Inferior parietal cortex (tissue), 1 donor: Measurements from ENCODE around the gene NACC1.
A peak's percentile ranks its signal among the peaks of the same experiment; 100 is the strongest.
"Not testable (repeated sequence)": the region's sequence is repeated elsewhere in the genome, so short reads cannot be mapped to it uniquely, and the experiment has no call there.

Source experiments
- DNase-seq: peaks from one replicate; pipeline ENCODE4 v3.0.0-alpha.2; 2016; ENCODE audit errors: extremely low spot score

NACC1 gene

GRCh38 chr19:13146763-13147563 lies 28.9 kb downstream of the NACC1 start:
- DNase-seq: no peak

DNA sequence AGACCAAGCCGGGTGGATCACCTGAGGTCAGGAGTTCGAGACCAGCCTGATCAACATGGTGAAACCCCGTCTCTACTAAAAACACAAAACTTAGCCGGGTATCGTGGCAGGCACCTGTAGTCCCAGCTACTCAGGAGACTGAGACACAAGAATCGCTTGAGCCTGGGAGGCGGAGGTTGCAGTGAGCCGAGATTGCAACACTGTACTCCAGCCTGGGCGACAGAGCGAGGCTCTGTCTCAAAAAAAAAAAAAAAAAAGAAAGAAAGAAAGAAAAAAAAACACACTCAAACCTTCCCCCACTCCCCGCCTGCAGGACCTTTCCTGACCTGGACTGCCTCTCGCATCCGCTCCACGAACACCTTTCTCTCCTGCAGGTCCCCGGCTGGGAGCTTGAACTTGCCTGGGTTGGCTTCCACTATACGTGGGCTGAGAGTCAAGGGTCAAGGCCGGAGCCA lies 31.1 kb downstream of the NACC1 start:
- not testable (repeated sequence) for DNase-seq

DNA sequence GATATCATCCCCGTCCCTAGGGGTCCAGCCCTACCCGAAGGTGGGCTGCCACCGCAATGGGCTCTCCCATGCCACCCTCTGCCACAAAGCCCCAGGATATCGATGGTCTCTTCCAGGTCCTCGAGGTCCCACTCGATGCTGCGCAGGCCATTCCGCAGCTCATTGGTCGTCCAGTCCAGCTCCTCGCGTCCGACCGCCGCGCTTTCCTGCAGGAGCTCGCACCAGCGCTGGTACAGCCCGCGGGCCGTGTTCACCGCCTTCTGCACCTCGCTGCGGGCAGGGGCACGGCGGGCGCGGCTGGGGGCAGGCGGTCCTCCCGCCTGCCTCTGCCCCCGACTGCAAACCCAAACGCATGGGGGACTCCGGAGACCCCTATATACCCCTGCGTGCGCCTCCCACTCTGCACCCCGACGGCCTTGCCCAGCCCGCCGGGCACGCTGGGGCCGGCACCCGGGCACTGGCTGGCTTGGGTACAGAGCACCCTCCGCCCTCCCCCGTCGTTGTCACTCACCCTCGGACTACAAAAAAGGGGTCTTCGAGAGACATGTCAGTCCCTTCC lies 31.6 kb downstream of the NACC1 start:
- DNase-seq: no peak

- DNase-seq: peak; percentile 97
These were observed 32.3 kb downstream of the NACC1 start, which contains the start of the genes IER2 and STX10 for GRCh38 chr19:13150187-13150930. Gene IER2 (plus strand): TSS chr19:13150411. CDS start chr19:13153187, 2,776 bp downstream. Gene STX10 (minus strand): TSS chr19:13150375. CDS start chr19:13150173, 202 bp downstream.

DNA sequence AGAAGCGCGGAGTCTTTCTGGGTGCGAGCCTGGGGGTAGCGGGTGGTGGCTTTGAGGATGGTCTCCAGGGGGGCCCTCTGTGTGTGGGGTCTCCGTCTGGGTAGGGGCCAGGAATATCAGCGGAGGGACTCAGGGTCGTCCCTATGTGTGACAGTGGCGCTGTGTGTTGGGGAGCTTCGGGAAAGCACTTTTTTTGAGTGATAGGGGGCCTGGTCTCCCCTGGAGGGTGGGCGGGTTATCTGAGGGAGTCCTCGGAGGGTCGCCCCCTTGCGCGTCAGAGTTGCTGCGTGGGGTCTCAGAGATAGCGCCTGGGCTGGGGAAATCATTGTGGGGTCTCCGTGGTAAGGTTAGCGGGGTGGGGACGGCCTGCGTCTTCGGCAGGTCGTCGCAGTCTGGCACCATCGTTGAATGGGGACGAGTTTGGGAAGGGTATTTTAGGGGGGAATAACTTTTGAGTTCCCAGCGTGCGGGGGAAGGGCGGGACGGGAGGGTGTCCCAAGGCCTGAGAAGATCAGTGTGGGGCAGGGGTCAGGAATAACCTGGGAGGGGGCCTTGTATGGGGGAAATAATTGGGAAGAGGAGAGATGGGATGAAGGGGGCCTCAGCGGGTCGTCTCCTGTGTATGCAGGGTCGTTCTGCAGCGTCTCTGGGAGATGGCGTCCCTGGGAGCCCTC lies 33.0 kb downstream of the NACC1 start:
- DNase-seq: no peak

DNA sequence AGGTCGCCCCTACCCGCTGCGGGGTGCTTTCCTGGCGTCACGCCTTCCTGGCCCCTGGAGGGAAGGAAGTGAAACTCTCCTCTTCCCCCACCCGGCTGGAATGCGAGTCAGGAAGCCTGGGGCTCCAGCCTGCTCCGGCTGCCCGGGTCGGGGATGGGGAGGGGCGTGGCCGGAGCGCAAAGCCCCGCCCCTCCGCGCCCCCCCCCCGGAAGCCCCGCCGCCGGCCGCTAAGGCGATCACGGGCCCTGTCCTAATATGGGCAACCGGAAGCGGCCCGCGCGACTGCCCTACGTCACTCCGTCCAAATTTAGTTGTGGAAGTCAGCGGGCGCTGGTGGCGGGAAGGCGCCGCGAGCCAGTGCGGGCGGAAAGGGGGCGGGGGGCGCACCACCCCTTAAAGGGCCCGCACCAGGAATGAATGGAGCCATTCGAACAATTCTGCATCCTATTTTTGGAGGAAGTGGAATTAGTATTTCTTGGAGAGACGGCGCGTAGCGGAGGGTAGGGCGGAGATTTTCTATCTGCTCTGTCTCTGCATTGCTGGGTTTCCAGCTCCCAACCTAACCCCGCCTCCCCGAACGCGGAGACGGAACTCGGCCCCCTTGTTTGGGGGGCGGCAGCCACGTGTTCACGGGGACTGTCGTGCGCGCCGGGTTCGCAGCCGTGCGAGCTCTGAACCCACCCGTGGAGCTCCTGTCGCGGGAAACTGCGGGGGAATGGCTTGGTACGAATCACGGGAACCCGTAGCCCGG lies 33.7 kb downstream of the NACC1 start:
- peak; percentile 97 for DNase-seq

GRCh38 chr19:13152356-13152973 lies 34.4 kb downstream of the NACC1 start:
- DNase-seq: peak; percentile 50

DNA sequence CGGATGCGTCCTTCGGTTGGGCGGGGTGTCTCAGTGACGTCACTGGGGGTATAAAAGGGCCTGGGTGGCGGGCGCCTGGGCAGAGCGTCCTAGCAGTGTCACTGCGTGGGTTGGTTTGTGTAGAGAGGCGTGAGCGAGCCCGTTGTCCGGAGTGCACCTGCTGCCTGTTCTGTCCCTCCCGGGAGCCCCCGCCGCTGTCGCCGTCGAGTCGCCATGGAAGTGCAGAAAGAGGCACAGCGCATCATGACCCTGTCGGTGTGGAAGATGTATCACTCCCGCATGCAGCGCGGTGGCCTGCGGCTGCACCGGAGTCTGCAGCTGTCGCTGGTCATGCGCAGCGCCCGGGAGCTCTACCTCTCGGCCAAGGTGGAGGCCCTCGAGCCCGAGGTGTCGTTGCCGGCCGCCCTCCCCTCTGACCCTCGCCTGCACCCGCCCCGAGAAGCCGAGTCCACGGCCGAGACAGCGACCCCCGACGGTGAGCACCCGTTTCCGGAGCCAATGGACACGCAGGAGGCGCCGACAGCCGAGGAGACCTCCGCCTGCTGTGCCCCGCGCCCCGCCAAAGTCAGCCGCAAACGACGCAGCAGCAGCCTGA lies 35.0 kb downstream of the NACC1 start:
- peak; percentile 97 for DNase-seq

GRCh38 chr19:13153569-13154240 lies 35.6 kb downstream of the NACC1 start:
- DNase-seq: no peak

DNA sequence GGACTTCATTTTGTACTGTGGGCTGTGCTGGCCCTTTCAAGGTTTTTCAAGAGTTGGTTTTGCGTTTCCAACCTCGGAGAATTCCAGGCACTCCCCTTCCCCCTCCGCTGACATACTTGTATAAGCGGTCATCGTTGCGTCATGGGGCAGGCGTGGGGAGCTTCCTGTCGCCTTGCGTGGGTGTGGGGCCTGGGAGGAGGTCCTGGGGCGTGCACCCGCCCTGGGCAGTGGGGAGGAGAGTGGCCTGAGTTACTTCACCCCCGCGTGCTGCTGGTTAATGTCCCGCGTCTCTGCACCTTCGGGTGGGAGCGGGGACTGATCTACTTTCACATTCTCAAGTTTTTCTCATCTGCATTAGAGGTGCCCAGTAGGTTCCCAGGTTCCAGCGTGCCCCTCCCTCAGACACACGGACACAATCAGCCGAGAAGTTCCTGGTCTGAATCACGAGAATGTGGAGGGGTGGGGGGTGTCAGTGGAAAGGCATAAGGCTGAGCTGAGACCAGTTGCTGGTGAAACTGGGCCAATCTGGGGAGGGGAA lies 36.2 kb downstream of the NACC1 start:
- DNase-seq: no peak

- no peak for DNase-seq
These were observed 36.9 kb downstream of the NACC1 start for GRCh38 chr19:13154911-13155471.

DNA sequence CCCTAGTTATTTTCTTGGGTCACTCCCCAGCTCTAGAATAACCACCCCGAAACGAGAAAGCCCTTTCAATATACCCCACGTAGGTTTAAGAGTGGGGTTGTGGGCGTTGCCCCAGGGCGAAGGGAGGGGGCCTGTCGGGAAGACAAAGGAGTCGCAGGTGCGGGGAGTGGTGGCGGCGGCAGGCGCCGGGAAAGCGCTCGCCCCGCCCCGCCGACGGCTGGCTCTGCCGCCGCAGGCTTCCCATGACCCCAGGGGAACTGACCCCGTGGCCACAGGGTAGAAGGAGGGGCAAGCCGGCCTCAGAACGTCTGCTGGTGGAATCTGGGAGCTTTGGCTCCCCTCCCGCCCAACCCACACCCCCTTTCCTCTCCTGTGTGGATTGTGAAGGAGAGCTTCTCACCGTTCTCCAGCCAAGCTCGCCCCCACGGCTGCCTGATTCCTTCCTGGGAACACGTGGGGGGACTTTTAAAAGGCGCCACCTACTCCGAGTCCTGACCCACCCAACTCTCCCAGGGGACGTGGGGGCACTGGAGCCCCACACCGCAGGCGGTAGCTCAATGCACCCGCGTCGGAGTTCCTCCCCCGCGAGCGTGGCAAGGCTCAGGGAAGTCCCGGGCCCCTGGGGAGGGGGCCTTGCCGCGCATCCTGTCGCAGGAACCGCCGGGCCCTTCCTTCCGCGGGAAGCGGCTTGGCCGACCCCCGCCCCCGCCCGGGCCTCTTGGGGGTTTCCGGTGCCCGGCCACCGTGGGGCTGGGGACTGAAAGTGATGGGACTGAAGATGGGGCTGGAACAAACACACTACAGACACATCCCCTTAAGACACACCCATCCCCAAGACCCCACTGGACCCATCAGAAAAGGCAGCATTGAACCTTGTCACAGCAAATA lies 37.7 kb downstream of the NACC1 start:
- no peak for DNase-seq

DNA sequence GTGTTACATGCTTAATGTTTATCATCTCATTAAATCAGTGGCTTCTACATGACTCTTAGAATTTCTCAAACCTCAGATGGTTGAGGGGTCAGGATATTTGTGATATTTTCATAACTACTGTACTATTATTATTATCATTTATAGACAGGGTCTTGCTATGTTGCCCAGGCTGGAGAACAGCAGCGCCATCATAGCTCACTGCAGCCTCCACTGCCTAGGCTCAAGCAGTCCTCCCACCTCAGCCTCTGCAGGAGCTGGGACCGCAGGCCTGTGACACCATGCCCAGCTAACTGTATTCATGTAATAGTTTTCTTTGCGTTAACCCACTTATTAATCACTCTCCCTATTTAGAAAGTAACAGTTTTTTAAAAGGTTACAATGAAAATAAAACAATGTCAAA lies 41.6 kb downstream of the NACC1 start:
- no peak for DNase-seq

DNA sequence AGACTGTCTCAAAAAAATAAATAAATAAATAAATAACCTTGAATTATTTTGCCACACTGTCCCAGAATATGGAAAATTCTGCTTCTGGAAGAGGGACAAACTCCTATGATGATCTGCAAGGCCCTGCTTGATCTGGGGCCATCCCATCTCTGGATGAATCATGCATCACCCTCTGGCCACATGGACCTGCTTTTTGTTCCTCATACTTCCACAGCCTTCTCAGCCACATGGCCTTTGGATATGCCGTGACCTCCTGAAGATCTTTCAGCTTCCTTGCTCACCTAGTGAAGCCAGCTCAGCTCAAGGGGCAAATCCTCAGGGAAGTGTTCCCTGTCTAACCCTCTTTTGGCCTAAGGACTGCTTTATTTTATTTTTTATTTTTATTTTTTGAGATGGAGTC lies 42.5 kb downstream of the NACC1 start:
- no peak for DNase-seq

GRCh38 chr19:13162724-13163608 lies 44.9 kb downstream of the NACC1 start:
- peak; percentile 89 for DNase-seq

DNA sequence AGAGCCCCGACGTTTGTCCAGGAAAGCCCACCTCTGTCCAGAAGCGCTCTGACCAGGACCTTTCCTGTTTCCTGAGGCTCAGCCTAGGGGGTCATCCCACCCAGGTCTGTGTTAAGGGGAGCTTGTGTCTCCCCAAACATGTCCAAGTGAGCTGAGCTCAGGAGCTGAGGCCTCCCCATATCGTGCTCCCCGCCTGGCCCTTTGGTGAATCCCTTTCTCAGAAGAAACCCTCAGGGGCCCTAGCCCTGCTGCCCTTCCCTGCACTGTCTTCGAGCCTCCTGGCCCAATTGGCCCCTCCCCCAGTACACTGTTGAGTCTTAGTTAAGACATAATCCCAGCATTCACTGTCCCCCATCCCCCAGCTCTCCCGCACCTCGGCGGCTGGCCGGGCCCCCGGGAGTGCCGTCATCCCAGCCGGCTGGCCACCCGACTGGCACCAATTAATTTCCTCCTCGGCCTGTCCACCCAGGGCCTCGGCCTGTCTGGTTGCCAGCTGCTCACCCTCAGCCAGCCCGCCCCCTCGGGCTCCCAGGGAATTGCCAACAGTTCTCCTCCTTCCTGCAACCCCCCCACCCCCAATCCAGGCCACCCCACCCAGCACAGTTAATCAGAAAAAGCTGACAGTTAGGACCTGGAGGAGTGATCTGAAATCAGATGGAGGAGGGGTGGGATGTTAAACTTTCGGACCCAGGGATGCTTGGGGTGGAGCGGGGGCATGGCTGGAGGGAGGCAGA lies 45.7 kb downstream of the NACC1 start:
- no peak for DNase-seq
